HepG2 (cell line): ENCODE data around the gene ZNF865.

Source experiments
- CERS6 ChIP-seq: sonication (generic); formaldehyde crosslinking; IDR thresholded peaks from 2 replicates; pipeline ENCODE4 v1.5.0; 2020; ENCODE audit warnings: missing genetic modification reagents
- CHD4 ChIP-seq: fragments of 200-600 bp; sonication (generic); IDR thresholded peaks from 2 replicates; pipeline ENCODE4 v1.7.0; 2017; ENCODE audit warnings: mild to moderate bottlenecking, low read length, borderline replicate concordance
- CTCF ChIP-seq: sonication (generic); formaldehyde crosslinking; IDR thresholded peaks from 2 replicates; pipeline ENCODE4 v1.5.0; 2020; ENCODE audit warnings: mild to moderate bottlenecking, missing genetic modification reagents, moderate library complexity
- E2F2 ChIP-seq: sonication (generic); formaldehyde crosslinking; IDR thresholded peaks from 2 replicates; pipeline ENCODE4 v1.4.0; 2020; ENCODE audit warnings: missing genetic modification reagents, borderline replicate concordance
- MXI1 ChIP-seq: IDR thresholded peaks from 3 replicates; pipeline ENCODE4 v1.6.1; 2012; ENCODE audit warnings: low read depth, low read length, inconsistent platforms, borderline replicate concordance
- PCBP2 ChIP-seq: fragments of 200-400 bp; formaldehyde crosslinking; optimal IDR thresholded peaks from 2 replicates; pipeline ENCODE3; 2018; ENCODE audit warnings: low read length, low read depth; ENCODE audit not compliant: poor library complexity, severe bottlenecking
- POLR2AphosphoS2 ChIP-seq: IDR thresholded peaks from 2 replicates; pipeline ENCODE4 v1.6.1; 2011; ENCODE audit warnings: low read depth, low read length, improper control_type of control experiment
- RAD51 ChIP-seq: fragments of 450-650 bp; IDR thresholded peaks from 2 replicates; pipeline ENCODE4 v1.6.1; 2016; ENCODE audit warnings: borderline replicate concordance
- SIN3A ChIP-seq: IDR thresholded peaks from 2 replicates; pipeline ENCODE4 v1.6.1; 2011; ENCODE audit warnings: low read depth, mild to moderate bottlenecking, control low read depth, low read length, borderline replicate concordance
- STAT5B ChIP-seq: sonication (generic); formaldehyde crosslinking; IDR thresholded peaks from 2 replicates; pipeline ENCODE4 v1.4.0; 2020; ENCODE audit warnings: missing genetic modification reagents
- TEF ChIP-seq: sonication (generic); formaldehyde crosslinking; IDR thresholded peaks from 2 replicates; pipeline ENCODE4 v1.5.0; 2020; ENCODE audit warnings: missing genetic modification reagents
- ZBTB2 ChIP-seq: sonication (generic); formaldehyde crosslinking; IDR thresholded peaks from 2 replicates; pipeline ENCODE4 v1.8.0; 2022; ENCODE audit warnings: low read depth, missing genetic modification reagents

- TF ChIP-seq STAT5B (CRISPR knock-in tag), result no peak
- TF ChIP-seq MXI1, result peak; percentile 21; the same call in 1 of the 3 replicates
- peak; percentile 61; the same call in 1 of the 2 replicates for TF ChIP-seq SIN3A
- no peak for TF ChIP-seq CHD4
- no peak for TF ChIP-seq TEF (CRISPR knock-in tag)
- no peak for TF ChIP-seq CTCF (CRISPR knock-in tag)
- no peak for TF ChIP-seq ZBTB2
- no peak for TF ChIP-seq POLR2AphosphoS2
- no peak for TF ChIP-seq E2F2
- no peak for TF ChIP-seq PCBP2
- TF ChIP-seq RAD51, result no peak
- no peak for TF ChIP-seq CERS6 (CRISPR knock-in tag)
These were observed 19.6 kb upstream of the ZNF865 start for GRCh38 chr19:55585658-55586339.
